H4 (cell line): ENCODE measurements around the gene TOPBP1. TPM values are rescaled to one million over a fixed set of nuclear protein-coding genes. Genes with fewer than 3 reads are reported as not detected.
"Not testable (repeated sequence)": the region's sequence is repeated elsewhere in the genome, so short reads cannot be mapped to it uniquely, and the experiment has no call there.

Source experiments
- DNase-seq: peaks from one replicate; pipeline ENCODE4 v3.0.0-alpha.2; 2015; ENCODE audit warnings: low spot score
- total RNA-seq: library from RNA; depleted of rRNA; stranded (reverse); fragments of >200 nt; shearing (Covaris generic); gene quantifications from 2 replicates; pipeline ENCODE4 v1.2.3, GENCODE V29; 2014; rRNA removed

TOPBP1 gene
- total RNA-seq, result 37.7 and 47.0 TPM in 2 replicates

GRCh38 chr3:133661454-133662277 is at the start of gene TOPBP1:
TSS of gene TOPBP1 (minus strand) at chr3:133661941. CDS start at chr3:133661127, 814 bp downstream.
- peak; percentile 85 for DNase-seq

GRCh38 chr3:133711013-133711412 is 49.3 kb upstream of the TOPBP1 start:
- DNase-seq, result no peak

- no peak for DNase-seq
These were observed 47.5 kb upstream of the TOPBP1 start for GRCh38 chr3:133709139-133709750.

- no peak for DNase-seq
These were observed 44.3 kb upstream of the TOPBP1 start for GRCh38 chr3:133706033-133706432.

- no peak for DNase-seq
These were observed 42.2 kb upstream of the TOPBP1 start for GRCh38 chr3:133703915-133704314.

GRCh38 chr3:133701435-133702358 is 40.0 kb upstream of the TOPBP1 start:
- no peak for DNase-seq

- no peak for DNase-seq
These were observed 38.6 kb upstream of the TOPBP1 start for GRCh38 chr3:133700351-133700750.

- DNase-seq, result no peak
These were observed 38.2 kb upstream of the TOPBP1 start for GRCh38 chr3:133699903-133700302.

GRCh38 chr3:133699467-133699866 is 37.7 kb upstream of the TOPBP1 start:
- DNase-seq, result no peak

- DNase-seq, result no peak
These were observed 36.2 kb upstream of the TOPBP1 start for GRCh38 chr3:133697960-133698359.

GRCh38 chr3:133695560-133696171 is 33.9 kb upstream of the TOPBP1 start:
- no peak for DNase-seq

GRCh38 chr3:133694288-133695268 is 32.8 kb upstream of the TOPBP1 start:
- no peak for DNase-seq

GRCh38 chr3:133693821-133694220 is 32.1 kb upstream of the TOPBP1 start:
- DNase-seq, result no peak

- peak; percentile 2 for DNase-seq
These were observed 31.0 kb upstream of the TOPBP1 start for GRCh38 chr3:133692759-133693158.

GRCh38 chr3:133691273-133692107 is 29.7 kb upstream of the TOPBP1 start:
- peak; percentile 34 for DNase-seq

GRCh38 chr3:133677993-133678392 is 16.3 kb upstream of the TOPBP1 start:
- not testable (repeated sequence) for DNase-seq

- no peak for DNase-seq
These were observed 14.8 kb upstream of the TOPBP1 start for GRCh38 chr3:133676336-133677118.

GRCh38 chr3:133675631-133676335 is 14.0 kb upstream of the TOPBP1 start:
- DNase-seq, result no peak
